GOT3 (cell line): Measurements from ENCODE around the gene BICRAL.
A peak's percentile ranks its signal among the peaks of the same experiment; 100 is the strongest.
"Not testable (repeated sequence)": the region's sequence is repeated elsewhere in the genome, so short reads cannot be mapped to it uniquely, and the experiment has no call there.

Source experiments
- DNase-seq: peaks from one replicate; lab custom pipeline; 2025; ENCODE audit warnings: mixed read lengths; lab: John Stamatoyannopoulos, UW

Gene BICRAL

GRCh38 chr6:42781796-42782688 is at the start of gene BICRAL:
BICRAL (plus strand) TSS chr6:42782052; CDS start chr6:42822023, 39,971 bp downstream.
- no peak for DNase-seq

- DNase-seq, result not testable (repeated sequence)
Observed at GRCh38 chr6:42733867-42734481, 47.9 kb upstream of the BICRAL start.

- no peak for DNase-seq
Observed at GRCh38 chr6:42735976-42736375, 45.9 kb upstream of the BICRAL start.

GRCh38 chr6:42740725-42741124 is 41.1 kb upstream of the BICRAL start:
- no peak for DNase-seq

- DNase-seq, result no peak
Observed at GRCh38 chr6:42742116-42742894, 39.5 kb upstream of the BICRAL start.

GRCh38 chr6:42744351-42744893 is 37.4 kb upstream of the BICRAL start:
- no peak for DNase-seq

GRCh38 chr6:42745083-42745639 is 36.7 kb upstream of the BICRAL start:
- no peak for DNase-seq

GRCh38 chr6:42745640-42746462 is 36.0 kb upstream of the BICRAL start, which contains the start of gene TBCC:
TBCC (minus strand) TSS chr6:42746103; CDS start chr6:42746073, 30 bp downstream.
- peak; percentile 87 for DNase-seq

GRCh38 chr6:42746463-42747391 is 35.1 kb upstream of the BICRAL start:
- peak; percentile 62 for DNase-seq

GRCh38 chr6:42748203-42748898 is 33.5 kb upstream of the BICRAL start:
- DNase-seq, result no peak

GRCh38 chr6:42751055-42751454 is 30.8 kb upstream of the BICRAL start:
- no peak for DNase-seq

GRCh38 chr6:42754759-42755158 is 27.1 kb upstream of the BICRAL start:
- no peak for DNase-seq

GRCh38 chr6:42756722-42757121 is 25.1 kb upstream of the BICRAL start:
- no peak for DNase-seq

GRCh38 chr6:42758756-42759430 is 23.0 kb upstream of the BICRAL start:
- no peak for DNase-seq

- DNase-seq, result no peak
Observed at GRCh38 chr6:42761287-42762067, 20.4 kb upstream of the BICRAL start.

GRCh38 chr6:42762426-42762859 is 19.4 kb upstream of the BICRAL start:
- DNase-seq, result no peak

GRCh38 chr6:42762950-42763349 is 18.9 kb upstream of the BICRAL start:
- no peak for DNase-seq
